Subcutaneous adipose tissue (tissue), 4 donors: ENCODE measurements around the gene GALNT17. TPM values are rescaled to one million over a fixed set of nuclear protein-coding genes. Genes with fewer than 3 reads are reported as not detected.

Source experiments
- CTCF ChIP-seq: fragments of 450-650 bp; IDR thresholded peaks from one replicate; pipeline ENCODE4 v1.5.1; 2016; ENCODE audit warnings: low read depth, mild to moderate bottlenecking, control low read depth, antibody characterized with exemption, moderate library complexity
- total RNA-seq, 4 donors: library from RNA; depleted of rRNA; stranded (reverse); fragments of >200 nt; gene quantifications; one replicate each; pipeline ENCODE4 v1.1.0, GENCODE V29; 2016

Gene GALNT17
- total RNA-seq, 4 donors from 2014 or later, result 1.3 to 12.2 (median 6.7) TPM

- no peak for TF ChIP-seq CTCF
These were observed 365.5 kb downstream of the GALNT17 start for GRCh38 chr7:71497256-71497946.

- TF ChIP-seq CTCF, result no peak
These were observed 366.4 kb downstream of the GALNT17 start for GRCh38 chr7:71498381-71498780.

- TF ChIP-seq CTCF, result no peak
These were observed 372.9 kb downstream of the GALNT17 start for GRCh38 chr7:71504697-71505441.

GRCh38 chr7:71506822-71507221 lies 374.9 kb downstream of the GALNT17 start:
- TF ChIP-seq CTCF, result no peak

GRCh38 chr7:71507680-71508602 lies 376.0 kb downstream of the GALNT17 start:
- no peak for TF ChIP-seq CTCF

GRCh38 chr7:71509381-71509780 lies 377.4 kb downstream of the GALNT17 start:
- TF ChIP-seq CTCF, result no peak

- TF ChIP-seq CTCF, result no peak
These were observed 379.4 kb downstream of the GALNT17 start for GRCh38 chr7:71511361-71511807.
